C1 segment of cervical spinal cord (tissue), 14 donors: ENCODE results near the gene NAPB.
A peak's percentile ranks its signal among the peaks of the same experiment; 100 is the strongest.

Source experiments
- DNase-seq, 14 donors: peaks; one replicate each; lab custom pipeline; 2025; lab: John Stamatoyannopoulos, UW

The NAPB gene

GRCh38 chr20:23438661-23439060 is 17.4 kb upstream of the NAPB start:
- no peak for DNase-seq

DNA sequence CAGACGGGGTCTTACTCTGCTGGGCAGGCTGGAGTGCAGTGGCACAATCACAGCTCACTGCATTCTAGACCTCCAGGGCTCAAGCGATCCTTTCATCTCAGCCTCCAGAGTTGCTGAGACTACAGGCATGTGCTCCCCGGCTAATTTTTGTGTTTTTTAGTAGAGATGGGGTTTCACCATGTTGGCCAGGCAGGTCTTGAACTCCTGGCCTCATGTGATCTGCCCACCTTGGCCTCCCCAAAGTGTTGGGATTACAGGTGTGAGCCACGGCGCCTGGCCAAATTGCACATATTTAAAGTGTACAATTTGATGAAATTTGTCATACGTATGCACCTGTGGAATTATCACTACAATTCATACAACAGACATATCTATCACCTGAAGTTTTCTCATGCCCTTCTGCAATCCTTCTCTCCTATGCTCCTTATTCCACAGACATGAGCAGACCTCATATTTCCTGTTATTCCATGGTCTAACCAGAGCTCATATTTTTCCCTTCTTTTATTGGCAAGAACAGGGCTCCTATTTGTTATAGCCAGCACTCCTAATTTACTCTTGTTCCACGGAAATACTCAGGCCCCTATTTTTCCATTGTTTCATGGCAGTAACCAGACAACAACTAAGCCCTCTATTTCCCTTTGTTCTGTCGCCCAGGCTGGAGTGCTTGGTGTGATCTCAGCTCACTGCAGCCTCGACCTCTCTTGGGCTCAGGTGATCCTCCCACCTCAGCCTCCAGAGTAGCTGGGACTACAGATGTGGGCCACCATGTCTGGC is 16.0 kb upstream of the NAPB start:
- no peak for DNase-seq

DNA sequence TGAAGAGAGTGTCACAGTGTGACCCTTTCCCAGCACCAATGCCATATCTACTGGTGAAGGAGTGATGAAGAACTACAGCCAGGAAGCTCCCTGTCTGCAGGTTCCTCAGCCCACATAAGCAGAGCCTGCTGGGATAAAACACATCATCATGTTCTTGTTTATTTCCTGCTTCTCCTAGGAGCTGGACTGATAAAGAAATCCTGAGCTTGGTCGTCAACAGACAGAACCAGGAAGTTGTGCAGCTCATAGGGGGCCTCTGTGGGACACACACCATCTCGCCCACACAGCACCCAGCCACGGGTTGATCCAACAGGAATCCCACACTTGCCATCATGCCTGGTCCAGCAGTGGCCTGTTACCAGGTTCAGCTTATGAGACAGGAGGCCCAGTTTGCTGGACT is 15.4 kb upstream of the NAPB start:
- peak in 1 of 14 donors; percentile 78 for DNase-seq

DNA sequence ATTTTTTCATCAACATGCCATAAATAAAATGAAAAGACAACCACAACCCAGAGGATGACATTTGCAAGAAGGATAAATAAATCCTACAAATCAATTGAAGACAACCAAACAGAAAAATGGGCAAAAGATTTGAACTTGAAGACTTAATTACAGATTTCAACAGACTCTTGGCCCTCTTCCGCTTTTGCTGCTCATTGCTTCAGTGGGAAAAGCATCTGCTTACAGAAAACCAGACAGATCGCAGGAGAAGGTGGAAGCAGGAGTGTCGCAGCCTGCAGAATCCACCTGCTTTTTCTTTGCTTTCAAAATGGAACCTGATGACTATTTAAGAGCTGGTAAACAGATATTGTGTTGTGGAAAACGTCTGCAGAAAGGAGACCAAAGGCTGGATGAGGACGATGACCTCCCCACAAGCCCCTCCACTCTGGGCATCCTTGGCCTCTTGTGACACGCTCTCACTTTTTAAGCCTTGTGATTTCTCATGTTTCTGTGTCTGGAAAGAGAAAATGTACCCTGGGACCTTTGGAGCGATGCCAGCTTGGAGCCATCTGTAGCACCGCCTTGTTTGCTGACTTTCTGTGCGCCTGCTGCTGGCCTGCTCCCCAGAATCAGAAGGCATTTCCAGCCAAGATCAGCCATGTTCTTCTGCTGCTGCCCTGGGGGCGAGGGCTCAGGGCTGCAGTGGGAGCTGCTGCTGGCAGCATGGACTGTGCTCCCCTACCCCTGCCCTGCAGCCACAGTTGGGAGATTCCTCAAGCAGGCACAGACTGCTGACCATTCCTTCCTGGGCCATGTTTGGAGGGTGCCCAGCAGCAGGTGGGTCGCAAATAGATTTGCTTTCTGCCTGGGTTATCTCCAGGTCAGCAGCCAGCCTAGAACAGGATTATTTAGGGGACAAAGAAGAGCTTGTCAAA is 14.6 kb upstream of the NAPB start:
- DNase-seq = peak in 8 of 14 donors; percentile 11 to 93 (median 30)

DNA sequence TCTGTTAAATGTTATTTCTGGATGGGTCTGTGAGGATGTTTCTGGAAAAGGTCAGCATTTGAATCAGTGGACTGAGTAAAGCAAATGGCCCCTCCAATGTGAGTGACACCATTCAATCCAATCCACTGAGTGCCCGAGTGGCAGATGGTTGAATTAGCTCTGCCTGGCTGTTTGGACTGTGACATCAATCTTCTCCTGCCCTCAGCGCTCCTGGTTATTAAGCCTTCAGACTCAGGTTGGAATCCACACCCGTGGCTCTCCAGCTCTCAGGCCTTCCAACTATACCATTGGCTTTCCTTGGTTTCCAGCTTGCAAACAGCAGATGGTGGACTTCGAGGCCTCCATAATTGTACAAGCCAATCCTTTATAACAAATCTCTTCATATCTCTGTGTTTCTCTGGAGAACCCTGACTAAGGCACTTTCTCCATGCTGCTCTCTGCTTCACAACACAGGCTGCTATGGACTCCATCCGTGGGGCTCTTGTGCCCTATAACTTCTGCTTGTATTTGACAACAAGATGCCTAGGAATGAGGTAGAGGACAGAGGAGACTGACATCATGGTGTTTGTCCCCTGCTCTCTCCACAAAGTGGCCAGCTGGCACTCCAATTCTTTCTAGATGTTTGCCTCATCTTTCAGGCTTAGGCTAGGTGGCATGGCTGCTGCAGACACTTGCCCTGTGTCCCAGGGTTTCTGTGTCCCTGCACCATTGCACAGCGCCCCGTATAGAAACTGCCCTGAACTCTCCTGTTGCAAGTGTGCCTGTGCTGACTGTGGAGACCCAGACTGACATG is 13.4 kb upstream of the NAPB start:
- peak in 1 of 14 donors; percentile 46 for DNase-seq

DNA sequence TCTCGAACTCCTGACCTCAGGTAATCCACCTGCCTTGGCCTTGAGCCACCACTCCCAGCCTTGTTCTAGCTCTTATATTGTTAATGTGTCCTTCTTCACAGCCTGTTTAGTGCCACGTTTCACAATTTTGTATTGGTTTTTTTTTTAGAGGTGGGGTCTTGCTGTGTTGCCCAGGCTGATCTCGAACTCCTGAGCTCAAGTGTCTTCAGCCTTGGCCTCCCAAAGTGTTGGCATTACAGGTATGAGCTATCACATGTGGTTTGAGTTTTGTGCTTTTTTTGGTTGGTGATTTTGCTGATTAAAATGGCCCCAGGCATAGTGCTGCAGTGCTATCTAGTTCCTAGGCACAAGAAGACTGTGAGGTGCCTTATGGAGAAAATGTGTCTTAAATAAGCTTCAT is 12.3 kb upstream of the NAPB start:
- no peak for DNase-seq

DNA sequence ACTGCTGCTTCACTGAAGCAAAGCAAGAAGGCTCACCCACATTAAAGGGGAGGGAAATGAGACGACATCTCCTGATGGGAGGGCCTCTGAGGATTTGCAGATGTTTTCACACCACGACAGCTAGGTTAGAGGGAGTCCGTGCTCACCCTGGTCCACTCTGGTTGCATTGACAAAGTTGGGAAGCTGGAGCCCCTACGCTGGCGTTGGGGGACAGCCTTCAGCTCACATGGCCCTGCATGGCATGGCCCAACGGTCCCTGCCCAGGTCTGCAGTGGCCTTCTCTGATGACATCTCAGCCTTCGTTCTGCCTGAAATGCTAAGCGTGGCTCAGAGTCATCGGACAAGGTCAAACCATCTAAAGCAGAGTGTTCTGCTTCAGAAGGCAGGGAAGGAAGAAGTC is 3.8 kb upstream of the NAPB start:
- no peak for DNase-seq

DNA sequence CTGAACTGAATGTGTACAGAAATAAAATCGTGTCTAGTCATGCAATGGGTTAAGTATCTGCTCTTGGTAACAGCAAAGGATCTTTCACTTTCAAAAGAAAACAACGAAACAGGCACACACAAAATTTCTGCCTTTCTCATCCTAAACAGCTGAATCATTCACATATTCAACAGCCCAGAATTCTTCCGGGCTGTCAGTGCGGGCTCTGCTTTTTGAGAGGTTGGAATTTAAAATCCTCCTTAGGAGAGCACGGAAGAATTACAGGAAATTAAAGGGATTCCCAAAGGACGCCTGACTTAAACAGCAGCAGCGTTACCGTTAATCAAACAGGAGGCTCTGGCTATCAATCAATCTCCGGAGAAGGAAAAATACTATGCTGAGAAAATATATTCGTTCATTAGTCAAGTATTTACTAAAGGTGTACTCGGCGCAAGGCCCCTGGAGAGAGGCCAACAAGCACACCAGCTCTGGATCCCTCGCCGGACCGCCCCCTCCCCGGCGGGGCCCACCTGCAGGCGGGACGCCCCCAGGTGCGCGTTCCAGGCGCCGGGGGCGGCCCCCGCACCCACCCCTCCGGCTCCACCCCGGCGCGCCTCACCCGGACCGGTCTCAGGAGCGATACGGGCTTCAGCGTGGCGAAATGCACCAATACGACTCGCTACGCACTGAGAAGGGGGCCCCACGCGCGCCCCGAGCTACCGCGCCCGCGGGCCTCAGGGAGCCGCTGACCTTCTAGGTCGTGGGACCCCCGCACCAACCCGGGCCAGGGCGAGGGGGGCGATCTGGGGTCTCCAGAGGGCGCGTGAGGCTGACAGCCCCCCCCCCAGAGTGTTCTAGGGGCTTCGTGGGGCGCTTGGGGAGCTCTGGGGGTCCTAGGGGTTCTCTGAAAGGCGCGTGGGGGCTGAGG is 1.0 kb downstream of the NAPB start:
- peak in 3 of 14 donors; percentile 24 to 43 (median 29) for DNase-seq

DNA sequence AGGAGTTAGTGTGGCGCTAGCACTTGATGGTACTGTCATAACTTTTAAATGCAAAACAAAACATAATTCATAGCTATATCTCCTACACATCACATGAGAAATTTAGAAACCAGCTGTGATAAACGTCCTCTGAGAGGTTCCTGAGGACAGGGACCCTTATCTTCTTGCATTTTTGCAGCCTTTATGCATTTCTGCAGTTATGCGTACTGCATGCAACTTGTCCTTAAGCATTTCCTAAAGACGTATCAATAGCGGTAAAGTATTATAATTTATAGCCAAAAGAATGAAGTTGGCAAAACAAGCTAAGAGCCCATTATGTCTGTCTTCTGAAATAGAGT is 1.7 kb downstream of the NAPB start:
- no peak for DNase-seq

DNA sequence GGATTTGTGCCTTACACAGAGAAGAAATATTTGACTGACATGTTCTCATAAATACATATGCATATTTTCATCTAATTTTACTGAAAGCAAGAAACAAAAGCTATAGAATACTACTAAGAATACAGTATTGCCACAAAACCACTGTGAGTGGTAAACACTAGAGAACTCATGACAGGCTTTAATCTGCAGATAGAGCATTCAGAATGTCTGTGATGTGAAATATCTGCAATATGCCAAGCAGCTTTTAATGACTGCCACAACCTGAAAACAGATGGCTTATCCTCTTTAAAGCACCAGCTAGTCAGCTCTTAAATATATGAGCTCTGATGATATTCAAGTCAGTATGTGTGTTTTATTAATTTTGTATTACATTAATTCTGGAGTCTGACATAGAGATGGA is 3.4 kb downstream of the NAPB start:
- no peak for DNase-seq

GRCh38 chr20:23415959-23416583 is 5.2 kb downstream of the NAPB start:
- no peak for DNase-seq

DNA sequence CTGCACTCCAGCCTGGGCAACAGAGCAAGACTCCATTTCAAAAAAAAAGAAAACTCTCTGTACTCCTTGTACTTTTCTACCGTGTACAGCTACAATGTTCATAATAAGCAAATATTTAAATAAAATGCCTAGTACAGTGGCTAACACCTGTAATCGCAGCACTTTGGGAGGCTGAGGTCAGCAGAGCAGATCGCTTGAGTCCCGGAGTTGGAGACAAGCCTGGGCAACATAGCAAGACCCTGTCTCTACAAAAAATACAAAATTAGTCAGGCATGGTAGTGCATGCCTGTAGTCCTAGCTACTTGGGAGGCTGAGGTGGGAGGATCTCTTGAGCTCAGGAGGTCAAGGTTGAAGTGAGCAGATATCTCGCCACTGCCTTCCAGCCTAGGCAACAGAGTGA is 5.7 kb downstream of the NAPB start:
- no peak for DNase-seq

DNA sequence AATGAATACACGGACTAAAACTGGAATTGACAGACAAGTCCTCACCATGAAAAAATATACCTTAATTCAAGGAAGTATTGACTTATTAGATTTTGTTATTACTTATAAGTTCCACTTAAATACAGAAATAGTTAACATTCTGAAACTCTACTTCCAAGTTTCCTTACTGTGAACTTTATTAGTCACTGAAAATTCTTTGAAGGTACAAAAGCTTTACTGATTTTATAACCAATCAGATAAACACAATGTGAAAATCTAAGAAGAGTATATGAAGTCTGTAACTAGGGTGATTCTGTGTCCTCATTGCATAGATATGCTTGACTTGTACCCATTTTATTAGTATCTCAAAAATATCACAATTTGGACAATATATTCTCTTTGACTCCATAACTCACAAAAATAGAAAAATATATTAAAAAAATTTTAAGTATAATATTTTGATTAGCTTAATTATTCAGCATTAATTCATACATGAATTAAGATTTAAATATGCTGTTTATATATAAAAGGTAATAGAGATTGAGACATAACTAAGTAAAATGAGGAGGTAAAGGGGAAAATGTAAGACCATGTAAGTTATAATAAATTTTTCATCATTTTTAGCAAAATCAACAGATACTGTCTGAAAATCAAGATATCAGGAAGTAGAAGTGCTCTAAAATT is 6.6 kb downstream of the NAPB start:
- no peak for DNase-seq

GRCh38 chr20:23413862-23414422 is 7.3 kb downstream of the NAPB start:
- DNase-seq = no peak

DNA sequence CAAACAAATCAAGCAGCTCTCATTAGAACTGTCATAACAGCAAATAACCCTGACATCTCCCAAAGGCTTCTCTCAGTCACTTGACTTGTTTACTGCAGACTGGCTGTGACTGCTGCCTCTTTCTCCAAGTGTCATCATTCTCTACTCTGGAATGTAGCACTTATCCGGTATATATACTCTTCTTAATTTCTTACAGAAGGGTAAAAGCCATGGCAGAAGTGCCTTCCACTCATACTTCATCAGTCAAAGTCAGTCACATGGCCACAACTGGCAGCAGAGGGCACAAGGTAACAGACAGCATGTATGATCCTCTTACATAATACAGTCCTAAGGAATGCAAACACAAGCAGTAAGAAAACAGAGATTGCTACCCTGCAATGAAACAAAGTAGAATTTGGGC is 9.3 kb downstream of the NAPB start:
- DNase-seq = peak in 1 of 14 donors; percentile 8

GRCh38 chr20:23410916-23411695 is 10.2 kb downstream of the NAPB start:
- DNase-seq = no peak

DNA sequence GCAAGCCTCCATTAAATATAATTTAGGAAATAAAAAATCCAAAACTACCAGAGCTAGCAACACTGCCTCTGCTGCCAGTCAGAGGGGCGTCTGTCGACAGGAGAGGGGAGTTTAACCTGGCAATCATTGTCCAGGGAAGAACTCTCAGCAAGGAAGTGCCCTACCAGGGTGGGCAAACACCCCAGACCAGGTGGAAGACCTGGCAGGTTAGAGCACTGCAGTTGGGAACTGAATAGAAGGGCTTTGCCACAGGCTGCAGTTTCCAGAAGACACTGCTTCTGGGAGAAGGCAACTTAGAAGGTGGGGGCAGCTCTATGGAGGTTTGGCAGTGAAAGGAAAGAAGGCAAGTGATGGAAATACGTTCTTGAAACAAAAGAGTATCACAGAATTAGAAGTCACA is 11.5 kb downstream of the NAPB start:
- no peak for DNase-seq

GRCh38 chr20:23408957-23409356 is 12.3 kb downstream of the NAPB start:
- DNase-seq = no peak
